Activated naive CD4-positive, alpha-beta T cell treated with anti-CD3 and anti-CD28 coated beads, Interleukin-2, amount 10 ng/mL, durations not matched to agents 7 days and 5 days (primary cell): ENCODE data around the gene LHX5.

Experiments used
- CTCF ChIA-PET: fragments of 350-600 bp; sonication (Branson Sonifier 250); formaldehyde crosslinking; loops from one replicate; lab custom pipeline; 2021; ENCODE audit warnings: antibody characterized with exemption; lab: Charles Lee
- DNase-seq: peaks from one replicate; pipeline ENCODE4 v3.0.0-alpha.2; 2020
- H3K27ac Mint-ChIP-seq: one replicate; pipeline ENCODE4 v1.8.0; 2021; ENCODE audit warnings: mild to moderate bottlenecking, moderate library complexity, mixed read lengths
- H3K27me3 Mint-ChIP-seq: one replicate; pipeline ENCODE4 v1.8.0; 2021; ENCODE audit warnings: mild to moderate bottlenecking, mixed read lengths
- H3K36me3 Mint-ChIP-seq: one replicate; pipeline ENCODE4 v1.8.0; 2021; ENCODE audit warnings: mixed read lengths
- H3K4me1 Mint-ChIP-seq: one replicate; pipeline ENCODE4 v1.8.0; 2021; ENCODE audit warnings: mixed read lengths
- H3K4me3 Mint-ChIP-seq: one replicate; pipeline ENCODE4 v1.8.0; 2021; ENCODE audit warnings: mild to moderate bottlenecking, moderate library complexity, mixed read lengths
- H3K9me3 Mint-ChIP-seq: one replicate; pipeline ENCODE4 v1.8.0; 2021; ENCODE audit warnings: mixed read lengths

Gene LHX5

GRCh38 chr12:113486722-113487121, 15.1 kb upstream of the LHX5 start:
- CTCF ChIA-PET = no interaction called here
- DNase-seq = no peak
- Mint-ChIP-seq H3K4me1 (no peaks in the 10 kb centered on the region), H3K27me3 (peaks cover 35% of the 10 kb centered on the region), H3K27ac (no peak overlapping the region), H3K9me3 (no peaks in the 10 kb centered on the region), H3K36me3 (no peaks in the 10 kb centered on the region), H3K4me3 (no peak overlapping the region)

- no peaks in the 10 kb centered on the region for H3K9me3 Mint-ChIP-seq
- H3K27ac Mint-ChIP-seq = no peak overlapping the region
- H3K4me3 Mint-ChIP-seq = no peak overlapping the region
- no peaks in the 10 kb centered on the region for H3K36me3 Mint-ChIP-seq
- no peak for DNase-seq
- CTCF ChIA-PET = no interaction called here
- no peaks in the 10 kb centered on the region for H3K4me1 Mint-ChIP-seq
- H3K27me3 Mint-ChIP-seq = peaks cover 39% of the 10 kb centered on the region
Observed at GRCh38 chr12:113485330-113485729, 13.7 kb upstream of the LHX5 start.

GRCh38 chr12:113482334-113482733, 10.7 kb upstream of the LHX5 start:
- DNase-seq = no peak
- no peaks in the 10 kb centered on the region for H3K4me1 Mint-ChIP-seq
- H3K9me3 Mint-ChIP-seq = no peaks in the 10 kb centered on the region
- no peak overlapping the region for H3K4me3 Mint-ChIP-seq
- CTCF ChIA-PET = interaction anchor here (1.9 kb wide), 1 partner anchor 21 kb away, joined by 4 read pairs; no protein-coding TSS in a partner anchor
- peaks cover 5% of the 10 kb centered on the region for H3K36me3 Mint-ChIP-seq
- H3K27ac Mint-ChIP-seq = no peak overlapping the region
- peaks cover 63% of the 10 kb centered on the region for H3K27me3 Mint-ChIP-seq

GRCh38 chr12:113480336-113480971, 8.8 kb upstream of the LHX5 start:
- H3K27ac Mint-ChIP-seq = peak overlapping the region; percentile 11
- no peak overlapping the region for H3K4me3 Mint-ChIP-seq
- H3K36me3 Mint-ChIP-seq = peaks cover 5% of the 10 kb centered on the region
- H3K27me3 Mint-ChIP-seq = peaks cover 76% of the 10 kb centered on the region
- no peak for DNase-seq
- CTCF ChIA-PET = no interaction called here
- H3K9me3 Mint-ChIP-seq = no peaks in the 10 kb centered on the region
- H3K4me1 Mint-ChIP-seq = no peaks in the 10 kb centered on the region

- H3K9me3 Mint-ChIP-seq = no peaks in the 10 kb centered on the region
- H3K27me3 Mint-ChIP-seq = peaks cover 81% of the 10 kb centered on the region
- CTCF ChIA-PET = no interaction called here
- H3K36me3 Mint-ChIP-seq = peaks cover 5% of the 10 kb centered on the region
- peak; percentile 66 for DNase-seq
- peak overlapping the region; percentile 44 for H3K4me3 Mint-ChIP-seq
- no peaks in the 10 kb centered on the region for H3K4me1 Mint-ChIP-seq
- peak overlapping the region; percentile 78 for H3K27ac Mint-ChIP-seq
Observed at GRCh38 chr12:113479590-113480335, 8.1 kb upstream of the LHX5 start.

GRCh38 chr12:113479216-113479589, 7.5 kb upstream of the LHX5 start:
- no peak for DNase-seq
- H3K27me3 Mint-ChIP-seq = peaks cover 86% of the 10 kb centered on the region
- H3K4me3 Mint-ChIP-seq = no peak overlapping the region
- peaks cover 5% of the 10 kb centered on the region for H3K36me3 Mint-ChIP-seq
- peaks cover 4% of the 10 kb centered on the region for H3K4me1 Mint-ChIP-seq
- H3K9me3 Mint-ChIP-seq = no peaks in the 10 kb centered on the region
- peak overlapping the region; percentile 0 for H3K27ac Mint-ChIP-seq
- CTCF ChIA-PET = no interaction called here

- Mint-ChIP-seq H3K27ac (no peak overlapping the region), H3K27me3 (peaks cover 89% of the 10 kb centered on the region), H3K4me3 (no peak overlapping the region), H3K9me3 (no peaks in the 10 kb centered on the region), H3K4me1 (peaks cover 6% of the 10 kb centered on the region), H3K36me3 (peaks cover 5% of the 10 kb centered on the region)
- no peak for DNase-seq
- CTCF ChIA-PET = no interaction called here
Observed at GRCh38 chr12:113478351-113479011, 6.8 kb upstream of the LHX5 start.

GRCh38 chr12:113477842-113478215, 6.2 kb upstream of the LHX5 start:
- Mint-ChIP-seq H3K4me3 (no peak overlapping the region), H3K9me3 (no peaks in the 10 kb centered on the region), H3K4me1 (peaks cover 6% of the 10 kb centered on the region), H3K27me3 (peaks cover 93% of the 10 kb centered on the region), H3K36me3 (peaks cover 5% of the 10 kb centered on the region), H3K27ac (no peak overlapping the region)
- CTCF ChIA-PET = no interaction called here
- DNase-seq = no peak

GRCh38 chr12:113477171-113477841, 5.6 kb upstream of the LHX5 start:
- H3K4me3 Mint-ChIP-seq = no peak overlapping the region
- H3K9me3 Mint-ChIP-seq = no peaks in the 10 kb centered on the region
- H3K4me1 Mint-ChIP-seq = peaks cover 6% of the 10 kb centered on the region
- H3K27ac Mint-ChIP-seq = no peak overlapping the region
- peaks cover 96% of the 10 kb centered on the region for H3K27me3 Mint-ChIP-seq
- CTCF ChIA-PET = no interaction called here
- DNase-seq = no peak
- peaks cover 5% of the 10 kb centered on the region for H3K36me3 Mint-ChIP-seq

- H3K4me3 Mint-ChIP-seq = no peak overlapping the region
- H3K4me1 Mint-ChIP-seq = peaks cover 6% of the 10 kb centered on the region
- H3K9me3 Mint-ChIP-seq = no peaks in the 10 kb centered on the region
- no peak overlapping the region for H3K27ac Mint-ChIP-seq
- no peak for DNase-seq
- H3K36me3 Mint-ChIP-seq = peaks cover 5% of the 10 kb centered on the region
- H3K27me3 Mint-ChIP-seq = peaks cover 99% of the 10 kb centered on the region
- CTCF ChIA-PET = no interaction called here
Observed at GRCh38 chr12:113476176-113476986, 4.7 kb upstream of the LHX5 start.

GRCh38 chr12:113475451-113476175, 3.9 kb upstream of the LHX5 start:
- no peak overlapping the region for H3K27ac Mint-ChIP-seq
- no peak overlapping the region for H3K4me3 Mint-ChIP-seq
- peaks cover 5% of the 10 kb centered on the region for H3K36me3 Mint-ChIP-seq
- CTCF ChIA-PET = no interaction called here
- DNase-seq = no peak
- H3K27me3 Mint-ChIP-seq = peaks cover 100% of the 10 kb centered on the region
- peaks cover 6% of the 10 kb centered on the region for H3K4me1 Mint-ChIP-seq
- H3K9me3 Mint-ChIP-seq = no peaks in the 10 kb centered on the region

GRCh38 chr12:113474635-113475436, 3.2 kb upstream of the LHX5 start:
- H3K4me3 Mint-ChIP-seq = no peak overlapping the region
- H3K9me3 Mint-ChIP-seq = no peaks in the 10 kb centered on the region
- H3K4me1 Mint-ChIP-seq = peaks cover 6% of the 10 kb centered on the region
- CTCF ChIA-PET = interaction anchor here (1.0 to 1.6 kb wide), 2 partner anchors 13 to 15 kb away, joined by 3 read pairs; no protein-coding TSS in a partner anchor
- DNase-seq = no peak
- peak overlapping the region; percentile 53 for H3K27ac Mint-ChIP-seq
- peaks cover 3% of the 10 kb centered on the region for H3K36me3 Mint-ChIP-seq
- H3K27me3 Mint-ChIP-seq = peaks cover 100% of the 10 kb centered on the region
